ENCODE results near the gene ZNF502.
"Not testable (repeated sequence)": the region's sequence is repeated elsewhere in the genome, so short reads cannot be mapped to it uniquely, and the experiment has no call there.

The ZNF502 gene

GRCh38 chr3:44712455-44713075 is at the start of gene ZNF502:
TSS of gene ZNF502 (plus strand) at chr3:44712660. CDS start at chr3:44720262, 7,602 bp downstream.
- peak in 1 of 2 donors; percentile 27 for DNase-seq (ENCODE audit: low read depth in 2 of 2)

GRCh38 chr3:44665173-44665572 is 47.3 kb upstream of the ZNF502 start:
- DNase-seq (ENCODE audit: low read depth in 2 of 2) = no peak

- DNase-seq (ENCODE audit: low read depth in 2 of 2) = no peak
Observed at GRCh38 chr3:44666346-44666745, 46.1 kb upstream of the ZNF502 start.

- DNase-seq (ENCODE audit: low read depth in 2 of 2) = no peak
Observed at GRCh38 chr3:44669760-44670159, 42.7 kb upstream of the ZNF502 start.

GRCh38 chr3:44673466-44673865 is 39.0 kb upstream of the ZNF502 start:
- DNase-seq (ENCODE audit: low read depth in 2 of 2) = not testable (repeated sequence)

GRCh38 chr3:44674211-44674610 is 38.2 kb upstream of the ZNF502 start:
- DNase-seq (ENCODE audit: low read depth in 2 of 2) = no peak

- no peak for DNase-seq (ENCODE audit: low read depth in 2 of 2)
Observed at GRCh38 chr3:44678480-44679116, 33.9 kb upstream of the ZNF502 start.

- no peak for DNase-seq (ENCODE audit: low read depth in 2 of 2)
Observed at GRCh38 chr3:44680921-44681455, 31.5 kb upstream of the ZNF502 start.

- no peak for DNase-seq (ENCODE audit: low read depth in 2 of 2)
Observed at GRCh38 chr3:44682182-44682896, 30.1 kb upstream of the ZNF502 start.

GRCh38 chr3:44685128-44685800 is 27.2 kb upstream of the ZNF502 start:
- peak in 1 of 2 donors; percentile 23 for DNase-seq (ENCODE audit: low read depth in 2 of 2)

- no peak for DNase-seq (ENCODE audit: low read depth in 2 of 2)
Observed at GRCh38 chr3:44687898-44688297, 24.6 kb upstream of the ZNF502 start.

GRCh38 chr3:44721231-44722102 is 9.0 kb downstream of the ZNF502 start:
- DNase-seq (ENCODE audit: low read depth in 2 of 2) = no peak

GRCh38 chr3:44722103-44722401 is 9.6 kb downstream of the ZNF502 start:
- DNase-seq (ENCODE audit: low read depth in 2 of 2) = no peak

GRCh38 chr3:44729384-44729910 is 17.0 kb downstream of the ZNF502 start, which contains the start of gene ZNF501:
TSS of gene ZNF501 (plus strand) at chr3:44729635. CDS start at chr3:44734422, 4,787 bp downstream.
- peak; percentile 56 to 68 for DNase-seq (ENCODE audit: low read depth in 2 of 2)

- DNase-seq (ENCODE audit: low read depth in 2 of 2) = no peak
Observed at GRCh38 chr3:44734646-44735168, 22.2 kb downstream of the ZNF502 start.

- no peak for DNase-seq (ENCODE audit: low read depth in 2 of 2)
Observed at GRCh38 chr3:44761101-44761423, 48.6 kb downstream of the ZNF502 start.

GRCh38 chr3:44761424-44762169 is 49.1 kb downstream of the ZNF502 start, which contains the start of the genes KIAA1143 and KIF15:
TSS of gene KIAA1143 (minus strand) at chr3:44761619. CDS start at chr3:44761602, 17 bp downstream.
TSS of gene KIF15 (plus strand) at chr3:44761794. CDS start at chr3:44761866, 72 bp downstream.
- DNase-seq (ENCODE audit: low read depth in 2 of 2) = peak; percentile 93 to 99

GRCh38 chr3:44762170-44762677 is 49.8 kb downstream of the ZNF502 start:
- no peak for DNase-seq (ENCODE audit: low read depth in 2 of 2)

GRCh38 chr3:44762690-44763089 is 50.2 kb downstream of the ZNF502 start:
- DNase-seq (ENCODE audit: low read depth in 2 of 2) = no peak

GRCh38 chr3:44764248-44764647 is 51.8 kb downstream of the ZNF502 start:
- no peak for DNase-seq (ENCODE audit: low read depth in 2 of 2)
